Measurements from ENCODE around the gene HOXA3.

The HOXA3 gene

GRCh38 chr7:27137640-27138315 is 14.6 kb downstream of the HOXA3 start:
- Histone ChIP-seq H3K4me3 (ENCODE audit: severe bottlenecking) (no peak overlapping the region), H3K27ac (ENCODE audit: poor library complexity, severe bottlenecking) (peak overlapping the region; percentile 85), H3K27me3 (ENCODE audit: insufficient read depth, poor library complexity, severe bottlenecking) (no peaks in the 10 kb centered on the region), H3K36me3 (ENCODE audit: low read depth) (no peaks in the 10 kb centered on the region), H3K9me3 (ENCODE audit: severe bottlenecking) (no peaks in the 10 kb centered on the region), H3K4me1 (ENCODE audit: insufficient read depth, poor library complexity, severe bottlenecking) (peaks cover 23% of the 10 kb centered on the region)
- no peak for TF ChIP-seq CTCF (IDR thresholded peaks at IDR 0.05; ENCODE audit: poor library complexity, severe bottlenecking)
- no peak for ATAC-seq (ENCODE audit: low read depth)
- DNase-seq (ENCODE audit: low spot score), result no peak

- no peak overlapping the region for H3K4me3 ChIP-seq (ENCODE audit: severe bottlenecking)
- H3K4me1 ChIP-seq (ENCODE audit: insufficient read depth, poor library complexity, severe bottlenecking), result peaks cover 27% of the 10 kb centered on the region
- ATAC-seq (ENCODE audit: low read depth) (peak; percentile 28), DNase-seq (ENCODE audit: low spot score) (no peak)
- no peaks in the 10 kb centered on the region for H3K9me3 ChIP-seq (ENCODE audit: severe bottlenecking)
- peak overlapping the region; percentile 21 for H3K27ac ChIP-seq (ENCODE audit: poor library complexity, severe bottlenecking)
- TF ChIP-seq CTCF (IDR thresholded peaks at IDR 0.05; ENCODE audit: poor library complexity, severe bottlenecking), result no peak
- H3K27me3 ChIP-seq (ENCODE audit: insufficient read depth, poor library complexity, severe bottlenecking), result no peaks in the 10 kb centered on the region
- H3K36me3 ChIP-seq (ENCODE audit: low read depth), result no peaks in the 10 kb centered on the region
These were observed 18.0 kb downstream of the HOXA3 start for GRCh38 chr7:27134392-27134791.

- Histone ChIP-seq H3K36me3 (ENCODE audit: low read depth) (no peaks in the 10 kb centered on the region), H3K27me3 (ENCODE audit: insufficient read depth, poor library complexity, severe bottlenecking) (no peaks in the 10 kb centered on the region), H3K9me3 (ENCODE audit: severe bottlenecking) (no peaks in the 10 kb centered on the region), H3K4me3 (ENCODE audit: severe bottlenecking) (no peak overlapping the region), H3K4me1 (ENCODE audit: insufficient read depth, poor library complexity, severe bottlenecking) (peaks cover 27% of the 10 kb centered on the region), H3K27ac (ENCODE audit: poor library complexity, severe bottlenecking) (peak overlapping the region; percentile 21)
- TF ChIP-seq CTCF (IDR thresholded peaks at IDR 0.05; ENCODE audit: poor library complexity, severe bottlenecking), result no peak
- ATAC-seq (ENCODE audit: low read depth), result no peak
- DNase-seq (ENCODE audit: low spot score), result no peak
These were observed 18.8 kb downstream of the HOXA3 start for GRCh38 chr7:27133409-27134231.

GRCh38 chr7:27132978-27133377 is 19.4 kb downstream of the HOXA3 start:
- peaks cover 27% of the 10 kb centered on the region for H3K4me1 ChIP-seq (ENCODE audit: insufficient read depth, poor library complexity, severe bottlenecking)
- no peaks in the 10 kb centered on the region for H3K9me3 ChIP-seq (ENCODE audit: severe bottlenecking)
- no peaks in the 10 kb centered on the region for H3K36me3 ChIP-seq (ENCODE audit: low read depth)
- no peak overlapping the region for H3K27ac ChIP-seq (ENCODE audit: poor library complexity, severe bottlenecking)
- ATAC-seq (ENCODE audit: low read depth) (no peak), DNase-seq (ENCODE audit: low spot score) (no peak)
- no peak overlapping the region for H3K4me3 ChIP-seq (ENCODE audit: severe bottlenecking)
- no peak for TF ChIP-seq CTCF (IDR thresholded peaks at IDR 0.05; ENCODE audit: poor library complexity, severe bottlenecking)
- no peaks in the 10 kb centered on the region for H3K27me3 ChIP-seq (ENCODE audit: insufficient read depth, poor library complexity, severe bottlenecking)

- no peak overlapping the region for H3K4me3 ChIP-seq (ENCODE audit: severe bottlenecking)
- no peak for TF ChIP-seq CTCF (IDR thresholded peaks at IDR 0.05; ENCODE audit: poor library complexity, severe bottlenecking)
- DNase-seq (ENCODE audit: low spot score) (no peak), ATAC-seq (ENCODE audit: low read depth) (no peak)
- H3K36me3 ChIP-seq (ENCODE audit: low read depth), result no peaks in the 10 kb centered on the region
- no peak overlapping the region for H3K27ac ChIP-seq (ENCODE audit: poor library complexity, severe bottlenecking)
- H3K9me3 ChIP-seq (ENCODE audit: severe bottlenecking), result no peaks in the 10 kb centered on the region
- H3K4me1 ChIP-seq (ENCODE audit: insufficient read depth, poor library complexity, severe bottlenecking), result peaks cover 27% of the 10 kb centered on the region
- H3K27me3 ChIP-seq (ENCODE audit: insufficient read depth, poor library complexity, severe bottlenecking), result no peaks in the 10 kb centered on the region
These were observed 20.2 kb downstream of the HOXA3 start for GRCh38 chr7:27132214-27132613.

Measured in RWPE2 (cell line).